ENCODE results near the gene HAUS2.

The HAUS2 gene

GRCh38 chr15:42608110-42608531 is 59.5 kb downstream of the HAUS2 start:
- Histone ChIP-seq H3K4me3 (ENCODE audit: insufficient read depth, low read depth, low read length) (no peak overlapping the region), H3K27me3 (ENCODE audit: control insufficient read depth, insufficient read depth, low read length, poor library complexity, severe bottlenecking) (no peaks in the 10 kb centered on the region), H3K36me3 (ENCODE audit: control insufficient read depth, insufficient read depth, low read length) (no peaks in the 10 kb centered on the region), H3K27ac (ENCODE audit: insufficient read depth, low read depth, low read length, poor library complexity, severe bottlenecking) (no peak overlapping the region), H3K4me1 (ENCODE audit: control insufficient read depth, insufficient read depth, low read length) (no peaks in the 10 kb centered on the region), H3K9me3 (ENCODE audit: control insufficient read depth, low read length) (no peaks in the 10 kb centered on the region)
- WGBS, 2 experiments = 89 to 93% methylated on average over 4 of the region's 4 CpGs

GRCh38 chr15:42608752-42609488 is 60.3 kb downstream of the HAUS2 start:
- Histone ChIP-seq H3K4me3 (ENCODE audit: insufficient read depth, low read depth, low read length) (no peak overlapping the region), H3K36me3 (ENCODE audit: control insufficient read depth, insufficient read depth, low read length) (no peaks in the 10 kb centered on the region), H3K4me1 (ENCODE audit: control insufficient read depth, insufficient read depth, low read length) (no peaks in the 10 kb centered on the region), H3K9me3 (ENCODE audit: control insufficient read depth, low read length) (no peaks in the 10 kb centered on the region), H3K27ac (ENCODE audit: insufficient read depth, low read depth, low read length, poor library complexity, severe bottlenecking) (no peak overlapping the region), H3K27me3 (ENCODE audit: control insufficient read depth, insufficient read depth, low read length, poor library complexity, severe bottlenecking) (no peaks in the 10 kb centered on the region)
- 93 to 96% methylated on average over 7 of the region's 7 CpGs for WGBS, 2 experiments

- H3K27me3 ChIP-seq (ENCODE audit: control insufficient read depth, insufficient read depth, low read length, poor library complexity, severe bottlenecking) = no peaks in the 10 kb centered on the region
- H3K4me3 ChIP-seq (ENCODE audit: insufficient read depth, low read depth, low read length) = no peak overlapping the region
- 71 to 87% methylated on average over 1 of the region's 1 CpG for WGBS, 2 experiments
- no peaks in the 10 kb centered on the region for H3K36me3 ChIP-seq (ENCODE audit: control insufficient read depth, insufficient read depth, low read length)
- H3K27ac ChIP-seq (ENCODE audit: insufficient read depth, low read depth, low read length, poor library complexity, severe bottlenecking) = no peak overlapping the region
- no peaks in the 10 kb centered on the region for H3K4me1 ChIP-seq (ENCODE audit: control insufficient read depth, insufficient read depth, low read length)
- H3K9me3 ChIP-seq (ENCODE audit: control insufficient read depth, low read length) = no peaks in the 10 kb centered on the region
Observed at GRCh38 chr15:42611532-42611931, 62.9 kb downstream of the HAUS2 start.

- Histone ChIP-seq H3K4me3 (ENCODE audit: insufficient read depth, low read depth, low read length) (no peak overlapping the region), H3K9me3 (ENCODE audit: control insufficient read depth, low read length) (no peaks in the 10 kb centered on the region), H3K36me3 (ENCODE audit: control insufficient read depth, insufficient read depth, low read length) (no peaks in the 10 kb centered on the region), H3K4me1 (ENCODE audit: control insufficient read depth, insufficient read depth, low read length) (no peaks in the 10 kb centered on the region), H3K27me3 (ENCODE audit: control insufficient read depth, insufficient read depth, low read length, poor library complexity, severe bottlenecking) (no peaks in the 10 kb centered on the region), H3K27ac (ENCODE audit: insufficient read depth, low read depth, low read length, poor library complexity, severe bottlenecking) (no peak overlapping the region)
- WGBS, 2 experiments = 91 to 95% methylated on average over 7 of the region's 8 CpGs
Observed at GRCh38 chr15:42612367-42612912, 63.8 kb downstream of the HAUS2 start.

GRCh38 chr15:42616107-42616506 is 67.5 kb downstream of the HAUS2 start:
- H3K9me3 ChIP-seq (ENCODE audit: control insufficient read depth, low read length) = no peaks in the 10 kb centered on the region

More at GRCh38 chr15:42616107-42616506, 67.5 kb downstream of the HAUS2 start:
- Histone ChIP-seq H3K36me3 (ENCODE audit: control insufficient read depth, insufficient read depth, low read length) (no peaks in the 10 kb centered on the region), H3K4me1 (ENCODE audit: control insufficient read depth, insufficient read depth, low read length) (peaks cover 16% of the 10 kb centered on the region), H3K27me3 (ENCODE audit: control insufficient read depth, insufficient read depth, low read length, poor library complexity, severe bottlenecking) (no peaks in the 10 kb centered on the region), H3K4me3 (ENCODE audit: insufficient read depth, low read depth, low read length) (no peak overlapping the region), H3K27ac (ENCODE audit: insufficient read depth, low read depth, low read length, poor library complexity, severe bottlenecking) (no peak overlapping the region)
- WGBS, 2 experiments = 86 to 89% methylated on average over 2 of the region's 2 CpGs
